Esophagus muscularis mucosa (tissue), 4 donors: ENCODE results near the gene SMIM13. TPM values are rescaled to one million over a fixed set of nuclear protein-coding genes. Genes with fewer than 3 reads are reported as not detected.

Source experiments
- DNase-seq: peaks from one replicate; pipeline ENCODE4 v3.0.0-alpha.2; 2017; ENCODE audit errors: extremely low spot score
- H3K27ac ChIP-seq, 4 donors: fragments of 200-600 bp; sonication (generic); replicated peaks in 1 of 4; 1 replicate in 3 of 4; 2 replicates in 1 of 4; pipeline ENCODE4 v1.5.1; 2016 to 2019; ENCODE audit warnings: mild to moderate bottlenecking in 1 of 4
- H3K27me3 ChIP-seq, 4 donors: fragments of 200-600 bp; sonication (generic); one replicate each; pipeline versions ENCODE4 v1.5.1 to v1.6.0; 2016 to 2019
- H3K36me3 ChIP-seq, 4 donors: fragments of 200-600 bp; sonication (generic); one replicate each; pipeline ENCODE4 v1.5.1; 2016 to 2019
- H3K4me1 ChIP-seq, 4 donors: fragments of 200-600 bp; sonication (generic); one replicate each; pipeline ENCODE4 v1.5.1; 2016 to 2019
- H3K4me3 ChIP-seq, 4 donors: fragments of 200-600 bp; sonication (generic); 1 replicate in 2 of 4; 2 replicates in 2 of 4; pipeline ENCODE4 v1.5.1; 2016 to 2019; ENCODE audit warnings: mild to moderate bottlenecking in 4 of 4, moderate library complexity in 1 of 4
- H3K9me3 ChIP-seq, 4 donors: fragments of 200-600 bp; sonication (generic); 1 replicate in 3 of 4; 2 replicates in 1 of 4; pipeline ENCODE4 v1.5.1; 2016 to 2019
- CTCF ChIP-seq, 3 experiments: fragments of 200-600 bp in 2 of 3; fragments of 450-650 bp in 1 of 3; sonication (generic) in 2 of 3; IDR thresholded peaks; one replicate each; pipeline ENCODE4 v1.5.1; 2017 to 2019; ENCODE audit warnings: antibody characterized with exemption in 3 of 3, mild to moderate bottlenecking in 2 of 3, moderate library complexity in 1 of 3
- EP300 ChIP-seq: sonication (generic); formaldehyde crosslinking; IDR thresholded peaks from one replicate; pipeline ENCODE4 v1.6.1; 2017; ENCODE audit warnings: antibody characterized with exemption
- POLR2A ChIP-seq: fragments of 450-650 bp; IDR thresholded peaks from one replicate; pipeline ENCODE4 v1.6.1; 2017; ENCODE audit warnings: antibody characterized with exemption, moderate library complexity, mild to moderate bottlenecking, low read depth
- POLR2AphosphoS5 ChIP-seq, 2 donors: sonication (generic); formaldehyde crosslinking; IDR thresholded peaks; one replicate each; pipeline ENCODE4 v1.6.1; 2017; ENCODE audit warnings: antibody characterized with exemption in 2 of 2
- WGBS: methylation state at CpG from one replicate; pipeline ENCODE4 v1.1.5; 2018; 5-methylcytosine and 5-hydroxymethylcytosine counted together
- intact Hi-C: fragments of 100-400 bp; cut with DNase I; formaldehyde crosslinking; loops from one replicate; pipeline ENCODE4 v1.15.1; 2023
- total RNA-seq, 4 donors: library from RNA; depleted of rRNA; stranded (reverse); fragments of >200 nt; gene quantifications; one replicate each; pipeline versions ENCODE4 v1.1.0 to v1.2.1, GENCODE V29; 2016

Gene SMIM13
- total RNA-seq, 4 donors from 2014 or later = 9.3 to 15.2 (median 12.0) TPM

DNA sequence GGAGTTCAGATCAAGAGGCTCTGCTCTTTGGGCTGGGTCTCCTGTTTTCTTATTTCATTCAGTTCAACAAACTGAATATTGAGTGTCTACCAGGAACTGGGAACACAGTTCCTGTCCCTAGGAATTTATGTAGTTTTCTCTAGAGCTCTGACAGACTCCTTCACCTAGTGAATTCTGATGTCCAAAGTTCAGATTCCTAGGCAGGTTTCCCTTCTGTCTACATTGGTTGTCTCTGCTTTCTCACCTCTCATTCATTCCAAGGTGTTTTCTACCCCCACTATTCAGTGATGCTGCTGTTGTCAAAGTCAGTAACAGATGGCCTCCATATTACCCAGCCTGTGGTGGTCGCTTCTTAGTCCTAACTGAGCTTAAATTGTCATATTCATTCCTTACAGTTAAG lies 4.4 kb downstream of the SMIM13 start:
- Histone ChIP-seq H3K9me3 (no peaks in the 10 kb centered on the region), H3K27ac (no peak overlapping the region), H3K36me3 (peaks cover 0 to 7% (median 0%) of the 10 kb centered on the region in 4 donors), H3K4me3 (no peak overlapping the region), H3K4me1 (peaks cover 12 to 23% (median 20%) of the 10 kb centered on the region in 4 donors), H3K27me3 (no peaks in the 10 kb centered on the region)
- TF ChIP-seq POLR2A (no peak), EP300 (no peak), POLR2AphosphoS5 (IDR thresholded peaks at IDR 0.05) (no peak), CTCF (IDR thresholded peaks at IDR 0.05) (no peak)
- 100% methylated on average over 1 of the region's 1 CpG for WGBS
- DNase-seq = no peak
- intact Hi-C loops = no loop called here

DNA sequence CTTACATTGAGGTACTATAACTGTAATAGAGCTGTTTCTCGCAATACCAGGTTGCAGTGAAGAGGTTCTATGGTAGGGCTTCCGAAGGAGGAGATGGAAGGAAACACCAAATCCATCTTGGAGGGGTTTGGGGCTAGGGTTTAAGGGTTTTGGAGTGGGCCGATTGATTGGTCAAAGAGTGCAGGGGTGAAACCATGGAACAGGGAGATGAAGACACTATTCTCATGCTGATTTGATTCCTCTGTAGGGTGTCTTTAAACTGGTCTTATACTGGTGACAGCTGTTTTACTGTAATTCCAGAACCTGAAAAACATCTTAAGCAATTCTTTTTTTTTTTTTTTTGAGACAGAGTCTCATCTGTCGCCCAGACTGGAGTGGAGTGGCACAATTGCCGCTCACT lies 7.8 kb downstream of the SMIM13 start:
- no peaks in the 10 kb centered on the region for H3K27me3 ChIP-seq
- H3K27ac ChIP-seq = no peak overlapping the region
- no peak for TF ChIP-seq EP300
- no peak for TF ChIP-seq POLR2A
- no peak for TF ChIP-seq POLR2AphosphoS5 (IDR thresholded peaks at IDR 0.05)
- no peak for TF ChIP-seq CTCF (IDR thresholded peaks at IDR 0.05)
- H3K4me3 ChIP-seq = no peak overlapping the region
- WGBS = 93% methylated on average over 5 of the region's 5 CpGs
- H3K36me3 ChIP-seq = peaks cover 0 to 7% (median 0%) of the 10 kb centered on the region in 4 donors
- DNase-seq = no peak
- no peaks in the 10 kb centered on the region for H3K9me3 ChIP-seq
- intact Hi-C loops = no loop called here
- peaks cover 0 to 2% (median 0%) of the 10 kb centered on the region in 4 donors for H3K4me1 ChIP-seq

DNA sequence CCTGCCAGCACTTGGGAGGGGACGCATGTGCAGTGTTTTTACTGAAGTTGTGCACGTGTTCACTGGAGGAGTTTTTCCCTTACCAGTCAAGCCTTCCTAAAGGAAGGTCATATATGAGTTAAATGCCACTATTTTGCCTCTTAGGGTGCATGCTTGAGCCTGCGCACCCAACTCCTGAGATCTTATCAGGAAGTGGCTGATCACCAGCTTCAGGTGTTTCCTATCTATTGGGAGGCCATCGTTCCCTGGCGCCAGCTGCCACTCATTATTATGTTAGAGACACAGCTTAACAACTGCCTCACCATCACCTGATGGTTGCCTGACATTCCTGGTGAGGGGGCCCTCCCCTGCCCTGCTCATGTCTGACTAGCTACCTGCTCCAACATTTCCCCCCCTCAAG lies 9.4 kb downstream of the SMIM13 start:
- no peaks in the 10 kb centered on the region for H3K27me3 ChIP-seq
- TF ChIP-seq POLR2A (no peak), CTCF (IDR thresholded peaks at IDR 0.05) (no peak), POLR2AphosphoS5 (IDR thresholded peaks at IDR 0.05) (no peak)
- no peaks in the 10 kb centered on the region for H3K36me3 ChIP-seq
- WGBS = 77% methylated on average over 5 of the region's 5 CpGs
- intact Hi-C loops = no loop called here
- no peak overlapping the region for H3K4me3 ChIP-seq
- H3K9me3 ChIP-seq = no peaks in the 10 kb centered on the region
- H3K27ac ChIP-seq = no peak overlapping the region
- no peaks in the 10 kb centered on the region for H3K4me1 ChIP-seq
- no peak for DNase-seq

DNA sequence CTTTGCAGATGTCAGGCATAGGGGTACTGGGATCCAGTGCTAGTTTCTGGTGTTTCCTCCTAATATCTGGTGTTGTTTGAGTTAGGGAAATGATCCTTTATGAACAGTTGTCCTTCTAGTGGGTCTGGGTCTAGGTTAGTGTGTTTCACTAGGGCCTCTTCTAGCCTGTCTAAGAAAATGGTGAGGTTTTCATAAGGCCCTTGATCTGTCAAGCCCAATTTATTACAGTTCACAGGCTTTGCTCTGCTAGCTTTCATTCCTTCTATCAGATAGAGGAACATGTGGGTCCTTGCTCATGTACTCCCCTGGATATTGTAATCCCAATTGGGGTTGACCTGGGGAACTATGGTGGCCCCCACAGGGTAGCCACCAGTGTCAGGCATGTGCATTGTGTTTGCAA lies 15.1 kb downstream of the SMIM13 start:
- no peak overlapping the region for H3K4me3 ChIP-seq

More for the DNA sequence above, 15.1 kb downstream of the SMIM13 start:
- no peaks in the 10 kb centered on the region for H3K9me3 ChIP-seq
- H3K4me1 ChIP-seq = peaks cover 0 to 18% (median 7%) of the 10 kb centered on the region in 4 donors
- TF ChIP-seq CTCF (IDR thresholded peaks at IDR 0.05) (no peak), POLR2A (no peak), POLR2AphosphoS5 (IDR thresholded peaks at IDR 0.05) (no peak), EP300 (no peak)
- no peak overlapping the region for H3K27ac ChIP-seq
- no peaks in the 10 kb centered on the region for H3K36me3 ChIP-seq
- intact Hi-C loops = no loop called here
- H3K27me3 ChIP-seq = no peaks in the 10 kb centered on the region
- no peak for DNase-seq
